Caki2 (cell line): ENCODE data around the gene TYW1. TPM values are rescaled to one million over a fixed set of nuclear protein-coding genes. Genes with fewer than 3 reads are reported as not detected.
A peak's percentile ranks its signal among the peaks of the same experiment; 100 is the strongest.
"Not testable (repeated sequence)": the region's sequence is repeated elsewhere in the genome, so short reads cannot be mapped to it uniquely, and the experiment has no call there.

Experiments used
- DNase-seq: peaks from one replicate; pipeline ENCODE4 v3.0.0-alpha.2; 2015; ENCODE audit warnings: low read depth
- in situ Hi-C: cut with HindIII; loops from 2 replicates; pipeline ENCODE4 v1.10.0; 2016; ENCODE audit warnings: low sequenced_read_pairs, low pct_unique_long_range_greater_than_20kb, mixed read lengths
- total RNA-seq: library from RNA; depleted of rRNA; stranded (reverse); fragments of >200 nt; shearing (Covaris generic); gene quantifications from 2 replicates; pipeline ENCODE4 v1.2.3, GENCODE V29; 2014; ENCODE audit warnings: low replicate concordance

The TYW1 gene
- total RNA-seq, 1 experiment from 2014 or later = 20.3 TPM

DNA sequence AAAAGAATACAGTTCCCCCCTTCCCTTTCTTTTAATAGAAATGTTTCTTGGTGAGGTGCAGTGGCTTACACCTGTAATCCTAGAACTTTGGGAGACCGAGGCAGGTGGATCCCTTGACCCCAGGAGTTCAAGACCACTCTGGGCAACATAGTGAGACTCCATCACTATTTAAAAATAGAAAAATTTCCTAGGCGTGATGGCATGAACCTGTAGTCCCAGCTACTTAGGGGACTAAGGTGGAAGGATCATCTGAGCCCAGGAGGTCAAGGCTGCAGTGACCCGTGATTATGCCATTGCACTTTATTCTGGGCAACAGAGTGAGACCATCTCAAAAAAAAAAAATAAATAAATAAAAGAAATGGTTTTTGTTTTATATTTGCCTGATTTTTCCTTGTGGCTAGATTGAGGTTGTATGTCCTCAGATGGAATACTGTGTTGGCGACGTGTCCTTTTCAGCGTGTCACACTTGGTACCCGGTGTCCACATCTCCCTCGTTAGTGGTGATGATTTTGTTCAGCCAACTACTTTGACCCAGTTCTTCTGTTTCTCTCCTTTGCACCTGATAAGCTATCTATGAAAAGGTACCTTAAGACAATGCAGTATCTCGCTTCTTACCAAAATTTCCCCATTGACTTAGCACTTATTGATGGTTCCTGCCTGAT, 202.4 kb downstream of the TYW1 start:
- DNase-seq, in situ Hi-C loops: not testable (repeated sequence)

DNA sequence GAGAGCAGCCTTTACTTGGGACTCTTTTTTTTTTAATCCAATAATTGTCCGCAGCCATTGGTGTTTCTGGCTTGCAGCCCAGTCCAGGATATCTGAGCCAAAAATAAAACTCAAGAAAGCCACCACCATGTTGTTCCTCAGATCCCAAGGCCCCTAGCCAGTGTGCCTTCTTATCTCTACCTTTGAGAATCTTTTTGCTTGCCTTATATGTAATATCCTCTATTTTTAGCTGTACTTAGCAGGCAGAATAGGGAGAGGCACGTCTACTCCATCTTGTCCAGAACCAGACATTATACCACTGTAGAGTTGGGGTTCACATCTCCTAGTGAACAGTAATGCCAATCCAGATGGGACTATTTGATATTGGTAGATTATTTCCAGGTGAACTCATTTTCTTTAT, 209.1 kb downstream of the TYW1 start:
- DNase-seq, in situ Hi-C loops: not testable (repeated sequence)

DNA sequence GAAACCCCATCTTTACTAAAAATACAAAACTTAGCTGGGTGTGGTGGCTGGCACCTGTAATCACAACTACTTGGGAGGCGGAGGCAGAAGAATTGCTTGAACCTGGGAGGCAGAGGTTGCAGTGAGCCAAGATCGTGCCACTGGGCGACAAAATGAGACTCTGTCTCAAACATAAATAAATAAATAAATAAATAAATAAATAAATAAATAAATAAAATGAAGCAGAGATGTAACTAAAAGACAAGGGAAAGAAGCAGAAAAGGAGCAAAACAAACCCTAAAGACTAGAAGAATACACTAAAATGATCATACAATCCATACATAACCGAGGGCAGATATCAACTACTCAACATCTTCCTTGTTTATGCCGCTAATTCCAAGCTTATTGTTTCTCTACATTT, 209.8 kb downstream of the TYW1 start:
- in situ Hi-C loops = no loop called here

DNA sequence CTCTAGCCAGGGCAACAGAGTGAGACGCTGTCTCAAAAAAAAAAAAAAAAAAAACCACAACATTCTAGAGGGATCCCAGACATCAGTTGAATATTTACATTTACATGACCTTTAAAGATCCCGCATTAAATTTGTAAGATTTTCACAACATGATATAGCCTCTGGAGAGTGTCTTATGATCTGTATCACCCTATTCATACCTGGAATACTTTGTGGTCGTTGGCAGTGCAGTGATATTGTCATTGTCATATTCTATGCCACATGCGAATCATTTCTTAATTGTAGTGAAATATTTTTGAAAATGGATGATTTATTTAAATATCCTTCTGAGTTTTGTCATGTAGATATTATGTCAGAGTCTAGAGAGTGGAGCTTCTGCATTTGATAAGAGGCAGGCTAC, 212.0 kb downstream of the TYW1 start:
- DNase-seq, in situ Hi-C loops: not testable (repeated sequence)

More for the DNA sequence above, 209.8 kb downstream of the TYW1 start:
- no peak for DNase-seq

DNA sequence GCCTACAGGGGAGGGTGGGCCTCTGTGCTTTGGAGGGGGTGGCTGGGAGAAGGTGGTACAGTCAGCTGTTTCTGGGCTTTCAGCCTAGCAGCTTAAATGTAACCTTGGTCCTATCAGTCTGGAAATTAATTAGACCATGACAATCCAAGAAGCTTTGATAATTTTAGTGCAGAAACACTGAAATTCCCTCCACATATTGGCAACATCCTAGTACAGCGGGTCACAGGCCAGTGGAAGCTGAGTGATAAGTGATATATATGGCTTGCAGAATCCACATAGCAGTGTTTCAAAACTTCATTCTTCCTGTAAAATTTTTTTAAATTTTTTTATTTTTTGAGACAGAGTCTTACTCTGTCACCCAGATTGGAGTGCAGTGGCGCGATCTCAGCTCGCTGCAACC, 212.6 kb downstream of the TYW1 start:
- no peak for DNase-seq
- in situ Hi-C loops = no loop called here

DNA sequence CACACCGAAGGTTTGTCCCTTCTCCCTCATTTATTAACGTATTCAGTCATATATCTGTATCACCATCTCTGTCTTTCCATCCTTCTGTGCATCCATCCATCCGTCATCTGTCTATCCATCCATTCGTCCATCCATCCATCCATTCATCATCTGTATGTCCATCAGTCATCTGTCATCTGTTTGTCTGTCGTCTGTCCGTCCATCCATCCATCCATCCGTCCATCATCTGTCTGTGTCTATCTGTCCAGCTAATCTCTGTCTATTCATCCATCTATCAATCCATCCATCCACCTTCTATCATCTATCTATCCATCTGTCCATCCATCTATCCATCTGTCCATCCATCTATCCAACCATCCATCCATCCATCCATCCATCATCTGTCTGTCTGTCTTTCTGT, 213.9 kb downstream of the TYW1 start:
- no peak for DNase-seq
- in situ Hi-C loops = no loop called here

DNA sequence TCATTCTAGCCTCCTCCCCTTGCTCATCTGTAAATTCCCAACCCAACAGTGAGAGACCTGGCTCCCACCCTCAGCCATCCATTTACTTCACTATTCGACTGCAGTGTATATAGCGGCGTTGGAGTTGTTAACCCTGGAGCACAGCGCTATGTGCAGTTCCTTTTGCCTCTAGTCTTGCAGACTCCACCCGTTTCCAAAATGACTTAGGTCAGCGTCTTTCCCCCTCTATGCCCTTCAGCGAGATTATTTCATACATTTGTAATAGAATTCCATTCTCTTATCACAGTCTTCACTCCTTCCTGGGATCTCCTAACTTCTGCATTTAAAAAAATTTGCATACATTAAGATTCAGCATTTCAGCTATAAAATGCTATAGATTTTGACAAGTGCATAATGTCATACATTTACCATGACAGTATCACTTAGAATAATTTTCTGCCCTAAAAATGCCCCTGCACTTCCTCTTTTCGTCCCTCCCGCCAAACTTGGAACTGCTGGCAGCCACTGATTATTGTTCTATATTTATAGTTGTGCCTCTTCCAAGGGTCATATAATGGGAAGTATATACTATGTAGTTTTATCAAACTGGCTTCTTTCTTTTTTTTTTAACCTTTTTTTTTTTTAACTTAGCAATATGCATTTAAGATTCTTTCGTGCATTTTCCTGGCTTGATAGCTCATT, 215.2 kb downstream of the TYW1 start:
- in situ Hi-C loops, DNase-seq: not testable (repeated sequence)

DNA sequence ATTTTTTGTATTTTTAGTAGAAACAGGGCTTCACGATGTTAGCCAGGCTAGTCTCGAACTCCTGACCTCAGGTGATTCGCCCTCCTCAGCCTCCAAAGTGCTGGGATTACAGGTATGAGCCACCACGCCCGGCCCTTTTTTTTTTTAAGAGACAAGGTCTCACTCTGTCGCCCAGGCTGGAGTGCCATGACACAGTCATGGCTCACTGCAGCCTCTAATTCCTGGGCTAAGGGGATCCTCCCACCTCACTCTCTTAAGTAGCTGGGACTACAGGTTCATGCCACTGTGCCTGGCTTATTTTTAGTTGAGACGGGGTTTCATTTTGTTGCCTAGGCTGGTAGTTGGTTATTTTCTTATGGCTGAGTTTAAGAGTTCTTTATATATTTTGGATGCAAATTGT, 216.4 kb downstream of the TYW1 start:
- in situ Hi-C loops, DNase-seq: not testable (repeated sequence)

DNA sequence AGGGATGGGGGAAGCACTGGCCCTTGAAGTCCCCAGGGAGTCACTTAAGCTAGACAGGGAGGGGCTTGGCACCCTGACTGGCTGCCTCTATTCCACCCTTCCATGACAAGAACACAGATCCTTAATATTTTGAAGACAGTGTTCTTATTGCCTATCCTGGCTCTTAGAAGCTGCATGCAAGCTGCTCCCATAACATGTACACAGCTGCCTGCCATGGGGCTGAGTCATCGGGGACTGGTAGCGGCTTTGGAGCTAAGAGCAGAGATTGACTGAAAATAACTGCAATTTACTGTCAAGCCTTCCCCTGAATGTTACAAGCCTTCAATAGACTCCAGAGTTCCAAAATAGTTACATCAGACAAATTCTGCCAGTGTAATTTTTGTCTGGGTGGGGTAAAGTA, 226.9 kb downstream of the TYW1 start:
- DNase-seq, in situ Hi-C loops: not testable (repeated sequence)

DNA sequence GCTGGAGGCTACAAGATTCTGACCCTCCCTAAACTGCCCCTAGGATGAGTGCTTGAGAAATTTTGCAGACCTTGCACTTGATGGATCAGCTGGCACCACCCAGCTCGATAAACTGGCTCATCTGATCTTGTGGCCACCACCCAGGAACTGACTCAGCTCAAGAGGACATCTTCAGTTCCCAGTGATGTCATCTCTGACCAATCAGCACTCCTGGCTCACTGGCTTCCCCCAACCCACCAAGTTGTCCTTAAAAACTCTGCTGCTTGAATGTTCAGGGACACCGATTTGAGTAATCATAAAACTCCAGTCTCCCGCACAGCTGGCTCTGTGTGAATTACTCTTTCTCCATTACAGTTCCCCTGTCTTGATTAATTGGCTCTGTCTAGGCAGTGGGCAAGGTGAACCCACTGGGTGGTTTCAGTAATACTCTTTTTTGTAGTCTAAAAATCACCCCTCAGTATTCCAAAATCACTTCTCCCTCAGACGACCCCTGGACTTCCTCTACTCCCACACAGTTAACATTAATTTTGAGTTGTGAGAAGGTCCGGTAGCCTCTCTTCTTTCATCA, 229.8 kb downstream of the TYW1 start:
- in situ Hi-C loops = not testable (repeated sequence)
- DNase-seq = peak; percentile 35

DNA sequence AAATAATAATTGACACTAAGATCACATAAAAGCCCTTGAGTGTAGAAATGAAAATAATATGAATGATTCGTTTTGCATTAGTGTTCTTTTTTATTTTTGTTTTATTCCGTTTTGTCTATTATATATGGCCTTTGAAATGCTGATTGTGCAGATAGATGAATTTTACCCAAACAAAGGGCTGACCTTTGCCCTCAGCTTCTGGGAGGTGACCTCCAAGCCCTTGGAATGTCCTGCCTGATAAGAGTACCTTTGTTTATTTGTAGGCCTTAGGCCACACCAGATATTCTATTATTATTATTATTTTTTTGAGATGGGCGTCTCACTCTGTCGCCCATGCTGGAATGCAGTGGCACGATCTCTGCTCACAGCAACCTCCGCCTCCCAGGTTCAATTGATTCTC, 230.3 kb downstream of the TYW1 start:
- in situ Hi-C loops, DNase-seq: not testable (repeated sequence)

DNA sequence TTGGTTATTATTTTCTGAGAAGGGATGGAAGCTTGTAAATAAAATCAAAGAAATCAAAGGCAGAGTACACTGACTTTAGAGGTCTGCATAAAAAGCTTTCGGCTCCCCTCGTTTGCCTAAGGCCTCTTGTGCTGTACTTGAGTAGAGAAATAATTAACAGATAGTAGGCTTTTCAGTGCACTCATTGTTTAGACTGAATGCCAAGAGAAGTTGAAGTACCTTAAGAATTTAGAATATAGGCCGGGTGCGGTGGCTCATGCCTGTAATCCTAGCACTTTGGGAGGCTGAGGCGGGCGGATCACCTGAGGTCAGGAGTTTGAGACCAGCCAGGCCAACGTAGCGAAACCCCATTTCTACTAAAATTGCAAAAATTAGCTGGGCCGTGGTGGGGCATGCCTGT, 232.4 kb downstream of the TYW1 start:
- in situ Hi-C loops = not testable (repeated sequence)

DNA sequence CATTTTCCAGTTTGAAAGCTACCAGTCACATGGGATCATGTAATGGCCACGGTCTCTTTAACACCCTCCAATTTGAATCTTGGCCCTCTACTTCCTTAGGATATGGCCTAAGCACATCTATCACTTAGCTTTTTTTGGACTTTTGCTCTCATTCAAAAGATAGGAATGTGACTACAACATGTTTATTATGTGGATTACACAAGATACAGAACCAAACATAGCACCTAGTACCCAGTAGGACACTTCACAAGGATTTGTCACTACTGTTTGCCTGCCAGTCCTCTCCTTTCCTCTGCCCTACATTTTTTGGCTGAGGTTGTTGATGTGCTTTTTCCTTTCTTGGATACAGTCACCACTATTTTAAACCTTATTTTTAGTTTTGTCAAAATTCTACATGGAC, 233.4 kb downstream of the TYW1 start:
- DNase-seq, in situ Hi-C loops: not testable (repeated sequence)

More for the DNA sequence above, 232.4 kb downstream of the TYW1 start:
- DNase-seq = not testable (repeated sequence)

DNA sequence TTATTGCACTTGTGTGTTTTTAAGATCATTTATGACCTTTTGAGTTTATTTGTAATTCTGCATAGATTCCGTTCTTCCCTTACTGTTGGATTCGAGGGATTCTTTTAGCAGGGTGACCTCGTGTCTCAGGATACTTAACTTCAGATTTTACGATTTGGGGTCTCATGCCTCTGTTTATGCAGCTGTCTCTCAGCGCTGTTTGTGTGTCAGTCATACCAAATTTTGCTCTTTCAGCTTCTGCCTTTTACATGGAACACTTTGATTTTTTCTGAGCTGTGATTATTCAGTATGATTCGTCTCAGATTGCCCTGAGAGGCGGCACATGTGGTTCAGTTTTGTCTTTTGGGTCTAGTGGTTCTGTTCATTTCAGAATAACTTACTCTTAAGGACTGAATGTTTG, 236.9 kb downstream of the TYW1 start:
- in situ Hi-C loops, DNase-seq: not testable (repeated sequence)

DNA sequence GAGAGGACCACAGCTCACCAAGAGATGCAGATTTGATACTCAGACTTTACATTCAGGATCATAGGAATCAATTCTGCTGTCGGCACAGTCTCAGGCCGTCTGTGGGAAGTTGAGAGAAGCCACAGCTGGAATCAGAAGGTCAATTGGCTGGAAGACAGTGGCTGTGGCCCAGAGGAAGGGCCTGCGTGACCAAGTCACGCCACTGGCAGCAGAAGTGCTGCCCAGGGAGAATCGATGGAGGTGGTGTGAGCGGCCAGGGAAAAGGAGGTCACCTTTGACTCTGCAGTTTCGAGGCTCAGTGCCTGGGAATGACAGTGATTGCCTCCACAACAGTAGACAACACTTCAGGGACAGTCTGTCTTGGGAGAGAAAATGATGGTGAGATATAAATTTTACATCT, 239.6 kb downstream of the TYW1 start:
- in situ Hi-C loops, DNase-seq: not testable (repeated sequence)

DNA sequence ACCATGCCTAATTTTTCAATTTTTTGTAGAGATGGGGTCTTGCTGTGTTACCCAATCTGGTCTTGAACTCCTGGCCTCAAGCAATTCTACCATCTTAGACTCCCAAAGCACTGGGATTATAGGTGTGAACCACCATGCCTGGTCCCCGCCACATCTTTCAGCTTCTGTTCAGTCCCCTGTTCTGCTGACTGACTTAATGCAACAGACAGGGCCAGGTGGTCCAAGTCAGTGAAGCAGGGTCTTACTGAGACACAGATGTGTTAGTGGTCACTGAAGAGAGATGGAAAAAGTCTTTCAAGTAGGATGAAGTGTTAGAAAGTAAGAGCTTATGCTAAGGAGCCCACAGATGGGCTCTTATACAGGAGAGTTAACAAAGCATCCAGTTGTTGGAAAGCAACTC, 246.2 kb downstream of the TYW1 start:
- DNase-seq, in situ Hi-C loops: not testable (repeated sequence)

DNA sequence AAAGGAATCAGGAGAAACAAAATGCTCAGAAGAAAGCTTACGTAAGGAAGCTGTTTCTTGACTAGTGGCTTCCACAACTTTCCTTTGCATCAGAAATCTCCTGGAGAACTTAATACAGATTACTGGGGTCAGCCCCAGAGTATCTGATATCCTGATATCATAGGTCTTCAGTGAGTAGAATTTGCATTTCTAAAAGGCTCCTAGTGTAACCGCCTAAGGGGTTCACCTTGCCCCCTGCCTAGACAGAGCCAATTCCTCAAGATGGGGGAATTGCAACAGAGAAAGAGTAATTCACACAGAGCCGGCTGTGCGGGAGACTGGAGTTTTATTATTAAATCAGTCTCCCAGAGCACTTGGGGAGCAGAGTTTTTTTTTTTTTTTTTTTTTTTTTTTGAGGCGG, 251.7 kb downstream of the TYW1 start:
- DNase-seq, in situ Hi-C loops: not testable (repeated sequence)

DNA sequence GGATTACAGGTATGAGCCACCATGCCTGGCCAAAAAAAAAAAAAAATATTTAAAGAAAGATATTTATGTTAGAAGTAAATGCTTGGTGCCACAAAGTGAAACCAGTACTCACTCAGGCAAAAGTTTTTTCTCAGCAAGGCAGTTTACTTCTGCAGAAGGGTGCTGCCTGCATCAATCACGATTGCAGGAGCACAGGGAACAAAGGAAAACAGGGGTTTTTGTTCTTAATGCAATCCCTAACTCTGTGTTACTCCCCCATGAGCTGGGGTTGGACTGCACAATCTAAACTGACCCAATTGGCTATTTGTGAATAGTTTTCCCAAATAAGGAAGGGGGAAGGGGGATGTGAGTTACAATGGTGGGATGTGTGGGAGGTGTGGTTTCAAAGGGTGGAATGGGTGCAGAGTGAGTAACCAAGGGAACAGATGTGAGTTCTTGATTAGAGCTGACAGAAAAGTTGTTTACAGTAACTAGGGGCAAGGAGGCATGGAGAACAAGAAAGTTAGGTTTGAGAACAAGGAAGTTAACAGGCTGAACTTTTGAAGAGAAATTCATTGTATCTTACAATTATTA, 255.4 kb downstream of the TYW1 start:
- in situ Hi-C loops = no loop called here
- peak; percentile 8 for DNase-seq

DNA sequence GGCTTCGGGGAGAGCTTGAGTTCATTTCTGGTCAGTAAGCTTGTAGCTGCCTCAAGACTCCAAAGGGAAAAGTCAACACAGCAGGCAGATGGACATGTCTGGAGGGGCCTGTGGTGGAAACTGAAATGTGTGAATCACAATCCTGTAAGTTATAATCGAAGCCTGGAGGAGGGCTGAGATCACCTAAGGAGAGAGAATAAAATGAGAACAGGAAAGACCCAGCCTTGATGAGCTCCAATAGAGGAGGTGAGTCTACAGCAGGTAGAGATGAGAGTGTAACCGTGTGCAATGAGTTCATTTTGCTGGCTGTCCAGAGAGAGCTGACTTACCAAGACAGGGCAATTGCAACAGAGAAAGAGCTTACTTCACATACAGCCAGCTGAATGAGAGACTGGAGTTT, 258.4 kb downstream of the TYW1 start:
- in situ Hi-C loops, DNase-seq: not testable (repeated sequence)
